Measurements from ENCODE around the gene KRT33B. TPM values are rescaled to one million over a fixed set of nuclear protein-coding genes. Genes with fewer than 3 reads are reported as not detected.

KRT33B gene
- total and polyA plus RNA-seq, 2 of the 4 experiments (the other 2 are of a cell fraction), result 0.18 to 0.22 TPM

DNA sequence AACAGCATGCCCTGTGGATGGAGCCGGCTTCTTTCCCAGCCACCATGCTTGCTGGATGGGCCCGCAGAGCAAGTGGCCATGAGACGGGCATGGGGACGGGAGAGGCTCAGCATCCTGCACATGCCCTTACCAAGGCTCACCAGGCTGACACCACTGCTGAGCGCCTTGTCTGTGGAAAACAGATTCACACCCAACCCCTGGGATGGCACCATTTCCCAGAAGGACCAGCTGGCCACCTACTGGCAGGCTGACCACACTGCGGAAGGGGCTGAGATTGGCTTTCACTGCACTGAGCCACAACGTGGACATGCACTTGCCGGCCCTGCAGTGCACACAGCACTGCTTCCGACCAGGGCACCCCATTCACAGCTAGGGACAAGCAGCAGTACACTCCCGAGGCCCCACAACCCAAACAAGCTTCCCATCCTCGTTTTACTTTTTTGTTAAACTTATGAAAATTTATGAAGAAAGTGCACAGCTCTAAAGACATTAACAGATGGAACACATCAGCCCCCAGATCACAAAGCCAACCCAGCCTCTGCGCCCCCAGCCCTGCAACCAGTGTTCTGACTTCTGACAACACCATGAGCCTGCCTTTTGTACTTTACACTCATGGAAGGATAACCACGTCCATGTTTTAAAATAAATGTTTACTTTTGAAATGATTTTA lies 40.2 kb downstream of the KRT33B start:
- Histone ChIP-seq H3K27ac (ENCODE audit: insufficient read depth, low read length) (no peak overlapping the region), H4K20me1 (ENCODE audit: insufficient read depth, low read length) (no peaks in the 10 kb centered on the region), H3K9me1 (ENCODE audit: insufficient read depth, low read length) (peaks cover 3% of the 10 kb centered on the region; the same call in 1 of the 2 replicates), H3K36me3 (ENCODE audit: control insufficient read depth, insufficient read depth, low read length) (no peaks in the 10 kb centered on the region), H2AFZ (replicated peaks; ENCODE audit: low read length, poor library complexity) (peak overlapping the region; percentile 87), H3K18ac (ENCODE audit: low read depth, low read length) (no peak overlapping the region), H2BK15ac (ENCODE audit: low read depth, low read length) (peak overlapping the region; percentile 4; the same call in 2 of the 3 replicates), H3K9ac (ENCODE audit: low read depth, low read length) (no peak overlapping the region), H4K5ac (ENCODE audit: low read depth, low read length) (no peak overlapping the region), H3K23ac (ENCODE audit: low read depth, low read length) (no peak overlapping the region), H2BK5ac (ENCODE audit: low read depth, low read length, poor library complexity, severe bottlenecking) (no peak overlapping the region), H3K4me1 (ENCODE audit: control insufficient read depth, insufficient read depth, low read length) (no peaks in the 10 kb centered on the region), H3K79me1 (ENCODE audit: low read depth in 1 of 2, low read length in 2 of 2) (no peaks in the 10 kb centered on the region), H3K56ac (ENCODE audit: extremely low read depth, insufficient read depth, low read length) (peak overlapping the region; percentile 17; the same call in 1 of the 2 replicates), H2BK120ac (ENCODE audit: low read depth, low read length) (peak overlapping the region; percentile 88), H3K4me3 (ENCODE audit: insufficient read depth, low read depth, low read length) (no peak overlapping the region), H3K14ac (replicated peaks; ENCODE audit: low read depth, low read length) (no peak overlapping the region), H3K9me3 (ENCODE audit: control insufficient read depth, insufficient read depth, low read length) (no peaks in the 10 kb centered on the region), H2BK20ac (ENCODE audit: low read depth, low read length) (peak overlapping the region; percentile 45), H3K4me2 (ENCODE audit: low read depth, low read length) (no peak overlapping the region), H2AK5ac (ENCODE audit: low read depth, low read length) (peak overlapping the region; percentile 84), H3K4ac (ENCODE audit: low read depth, low read length) (peak overlapping the region; percentile 72), H4K91ac (ENCODE audit: insufficient read depth, low read depth, low read length) (peak overlapping the region; percentile 63), H4K8ac (ENCODE audit: low read depth in 2 of 2, low read length in 2 of 2) (peak overlapping the region in 1 of 2 experiments; percentile 71; a peak in 1 of 4 replicates), H2AK9ac (replicated peaks; ENCODE audit: low read depth, low read length, poor library complexity) (peak overlapping the region; percentile 87), H3K27me3 (ENCODE audit: control insufficient read depth, insufficient read depth, low read length) (no peaks in the 10 kb centered on the region)
- TF ChIP-seq, protein P1, sequence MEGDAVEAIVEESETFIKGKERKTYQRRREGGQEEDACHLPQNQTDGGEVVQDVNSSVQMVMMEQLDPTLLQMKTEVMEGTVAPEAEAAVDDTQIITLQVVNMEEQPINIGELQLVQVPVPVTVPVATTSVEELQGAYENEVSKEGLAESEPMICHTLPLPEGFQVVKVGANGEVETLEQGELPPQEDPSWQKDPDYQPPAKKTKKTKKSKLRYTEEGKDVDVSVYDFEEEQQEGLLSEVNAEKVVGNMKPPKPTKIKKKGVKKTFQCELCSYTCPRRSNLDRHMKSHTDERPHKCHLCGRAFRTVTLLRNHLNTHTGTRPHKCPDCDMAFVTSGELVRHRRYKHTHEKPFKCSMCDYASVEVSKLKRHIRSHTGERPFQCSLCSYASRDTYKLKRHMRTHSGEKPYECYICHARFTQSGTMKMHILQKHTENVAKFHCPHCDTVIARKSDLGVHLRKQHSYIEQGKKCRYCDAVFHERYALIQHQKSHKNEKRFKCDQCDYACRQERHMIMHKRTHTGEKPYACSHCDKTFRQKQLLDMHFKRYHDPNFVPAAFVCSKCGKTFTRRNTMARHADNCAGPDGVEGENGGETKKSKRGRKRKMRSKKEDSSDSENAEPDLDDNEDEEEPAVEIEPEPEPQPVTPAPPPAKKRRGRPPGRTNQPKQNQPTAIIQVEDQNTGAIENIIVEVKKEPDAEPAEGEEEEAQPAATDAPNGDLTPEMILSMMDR (conservative IDR thresholded peaks at IDR 0.05; ENCODE audit: low read depth, low read length), result peak; percentile 79
- TF ChIP-seq RAD21 (IDR thresholded peaks at IDR 0.05; ENCODE audit: low read length) (peak; percentile 82), RFX5 (IDR thresholded peaks at IDR 0.05; ENCODE audit: low read depth, low read length) (no peak), SMC3 (IDR thresholded peaks at IDR 0.05; ENCODE audit: low read depth, low read length) (peak; percentile 82)
- CTCF ChIA-PET, result interaction anchor here (0.9 to 1.5 kb wide), 7 partner anchors 8 to 420 kb away, joined by 3 to 8 read pairs (median 4); no protein-coding TSS in a partner anchor
- ATAC-seq (ENCODE audit: low read depth) (peak; percentile 96), DNase-seq (peak; percentile 56)
- dilution Hi-C loops (cut with HindIII; ENCODE audit: low sequenced_read_pairs, unreplicated experiment) (no loop called here), intact Hi-C loops (cut with micrococcal nuclease) (loop anchor here (1.0 to 2.0 kb wide), 3 partner anchors 167 to 420 kb away; no protein-coding TSS in a partner anchor), in situ Hi-C loops (cut with MboI; ENCODE audit: low sequenced_read_pairs) (no loop called here)
- POLR2A ChIA-PET (ENCODE audit: unreplicated experiment), result interaction anchor here (0.5 kb wide), 1 partner anchor 107 kb away, joined by 3 read pairs; no protein-coding TSS in a partner anchor
- no TSS peak for BruUV-seq (replicated peaks)
- 5% methylated on average over 2 of the region's 13 CpGs; no CpG with 5 or more reads in 1 of the 2 experiments for WGBS, 2 experiments (ENCODE audit: extremely low coverage in 2 of 2, insufficient read length in 1 of 2)

Data from IMR-90 (cell line).